ENCODE data around the gene MIER1.

DNA sequence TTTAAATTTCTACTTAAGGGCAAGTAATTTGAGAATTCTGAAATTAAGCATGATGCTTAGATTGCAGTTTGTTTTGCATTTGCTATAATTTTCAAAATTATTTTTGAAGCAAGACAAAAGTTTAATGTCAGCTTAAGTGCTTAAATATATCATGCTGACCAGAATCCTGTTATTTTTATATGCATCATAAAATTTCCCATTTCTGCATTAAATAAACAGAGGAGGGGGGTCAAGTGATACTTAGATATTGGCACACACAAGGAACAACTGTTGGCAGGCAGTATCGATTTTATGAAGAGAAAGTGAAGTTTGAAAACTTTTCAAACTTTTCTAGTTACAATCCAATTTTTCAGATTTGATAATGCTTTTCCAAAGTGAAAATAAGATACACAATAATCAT is 61.0 kb downstream of the MIER1 start:
- TF ChIP-seq, protein P1, sequence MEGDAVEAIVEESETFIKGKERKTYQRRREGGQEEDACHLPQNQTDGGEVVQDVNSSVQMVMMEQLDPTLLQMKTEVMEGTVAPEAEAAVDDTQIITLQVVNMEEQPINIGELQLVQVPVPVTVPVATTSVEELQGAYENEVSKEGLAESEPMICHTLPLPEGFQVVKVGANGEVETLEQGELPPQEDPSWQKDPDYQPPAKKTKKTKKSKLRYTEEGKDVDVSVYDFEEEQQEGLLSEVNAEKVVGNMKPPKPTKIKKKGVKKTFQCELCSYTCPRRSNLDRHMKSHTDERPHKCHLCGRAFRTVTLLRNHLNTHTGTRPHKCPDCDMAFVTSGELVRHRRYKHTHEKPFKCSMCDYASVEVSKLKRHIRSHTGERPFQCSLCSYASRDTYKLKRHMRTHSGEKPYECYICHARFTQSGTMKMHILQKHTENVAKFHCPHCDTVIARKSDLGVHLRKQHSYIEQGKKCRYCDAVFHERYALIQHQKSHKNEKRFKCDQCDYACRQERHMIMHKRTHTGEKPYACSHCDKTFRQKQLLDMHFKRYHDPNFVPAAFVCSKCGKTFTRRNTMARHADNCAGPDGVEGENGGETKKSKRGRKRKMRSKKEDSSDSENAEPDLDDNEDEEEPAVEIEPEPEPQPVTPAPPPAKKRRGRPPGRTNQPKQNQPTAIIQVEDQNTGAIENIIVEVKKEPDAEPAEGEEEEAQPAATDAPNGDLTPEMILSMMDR (IDR thresholded peaks at IDR 0.05) = no peak
- no peak for TF ChIP-seq POLR2A (IDR thresholded peaks at IDR 0.05)
